Measurements from ENCODE around the gene SLC6A18. TPM values are rescaled to one million over a fixed set of nuclear protein-coding genes. Genes with fewer than 3 reads are reported as not detected.

SLC6A18 gene
- polyA plus RNA-seq, 1 experiment = not detected

DNA sequence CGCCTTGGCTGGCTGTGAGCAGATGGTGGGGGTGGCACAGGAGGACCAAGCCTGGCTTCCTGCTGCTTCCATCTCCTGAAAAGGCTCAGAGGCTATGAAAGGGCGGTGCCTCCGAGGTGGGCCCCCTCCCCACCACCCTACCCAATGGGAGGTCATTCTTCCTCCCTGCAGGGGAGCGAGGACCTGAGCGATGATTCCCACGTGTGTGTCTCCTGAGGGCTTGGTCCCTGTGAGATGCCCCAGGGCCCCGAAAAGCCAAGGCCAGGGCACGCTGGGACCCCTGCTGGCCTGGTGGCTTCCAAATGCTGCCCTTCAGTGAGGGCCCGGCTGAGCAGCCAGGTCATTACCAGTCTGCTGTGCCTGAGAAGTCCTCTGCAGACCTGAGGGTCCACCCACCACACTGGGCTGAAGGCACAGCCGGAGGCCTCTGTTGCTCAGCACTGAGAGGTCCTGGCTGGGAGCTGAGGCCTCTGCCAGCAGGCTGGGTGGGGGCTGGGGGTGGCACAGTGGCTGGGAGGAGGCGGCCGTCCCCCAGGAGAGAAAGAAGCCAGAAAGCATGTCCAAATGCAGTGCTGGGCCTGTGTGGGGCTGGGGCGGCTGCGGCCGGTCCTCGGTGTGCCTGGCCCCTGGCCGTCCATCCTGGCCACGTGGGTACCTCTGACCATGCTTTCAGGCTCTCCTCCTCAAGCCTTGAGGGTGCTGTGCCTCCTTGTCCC lies 37.8 kb upstream of the SLC6A18 start:
- Histone ChIP-seq H3K27me3 (ENCODE audit: control insufficient read depth, insufficient read depth, low read length) (peaks cover 4% of the 10 kb centered on the region), H3K4me3 (ENCODE audit: low read depth, low read length) (no peak overlapping the region), H3K9me3 (ENCODE audit: control insufficient read depth, insufficient read depth, low read length) (peaks cover 9% of the 10 kb centered on the region; the same call in 1 of the 2 replicates), H3K27ac (ENCODE audit: low read depth, low read length) (no peak overlapping the region)
- CTCF ChIA-PET = no interaction called here
- DNase-seq (ENCODE audit: low read depth, low spot score) = no peak
- TF ChIP-seq, protein P1, sequence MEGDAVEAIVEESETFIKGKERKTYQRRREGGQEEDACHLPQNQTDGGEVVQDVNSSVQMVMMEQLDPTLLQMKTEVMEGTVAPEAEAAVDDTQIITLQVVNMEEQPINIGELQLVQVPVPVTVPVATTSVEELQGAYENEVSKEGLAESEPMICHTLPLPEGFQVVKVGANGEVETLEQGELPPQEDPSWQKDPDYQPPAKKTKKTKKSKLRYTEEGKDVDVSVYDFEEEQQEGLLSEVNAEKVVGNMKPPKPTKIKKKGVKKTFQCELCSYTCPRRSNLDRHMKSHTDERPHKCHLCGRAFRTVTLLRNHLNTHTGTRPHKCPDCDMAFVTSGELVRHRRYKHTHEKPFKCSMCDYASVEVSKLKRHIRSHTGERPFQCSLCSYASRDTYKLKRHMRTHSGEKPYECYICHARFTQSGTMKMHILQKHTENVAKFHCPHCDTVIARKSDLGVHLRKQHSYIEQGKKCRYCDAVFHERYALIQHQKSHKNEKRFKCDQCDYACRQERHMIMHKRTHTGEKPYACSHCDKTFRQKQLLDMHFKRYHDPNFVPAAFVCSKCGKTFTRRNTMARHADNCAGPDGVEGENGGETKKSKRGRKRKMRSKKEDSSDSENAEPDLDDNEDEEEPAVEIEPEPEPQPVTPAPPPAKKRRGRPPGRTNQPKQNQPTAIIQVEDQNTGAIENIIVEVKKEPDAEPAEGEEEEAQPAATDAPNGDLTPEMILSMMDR (IDR thresholded peaks at IDR 0.05; ENCODE audit: low read depth, low read length) = no peak
- POLR2A ChIA-PET = no interaction called here

DNA sequence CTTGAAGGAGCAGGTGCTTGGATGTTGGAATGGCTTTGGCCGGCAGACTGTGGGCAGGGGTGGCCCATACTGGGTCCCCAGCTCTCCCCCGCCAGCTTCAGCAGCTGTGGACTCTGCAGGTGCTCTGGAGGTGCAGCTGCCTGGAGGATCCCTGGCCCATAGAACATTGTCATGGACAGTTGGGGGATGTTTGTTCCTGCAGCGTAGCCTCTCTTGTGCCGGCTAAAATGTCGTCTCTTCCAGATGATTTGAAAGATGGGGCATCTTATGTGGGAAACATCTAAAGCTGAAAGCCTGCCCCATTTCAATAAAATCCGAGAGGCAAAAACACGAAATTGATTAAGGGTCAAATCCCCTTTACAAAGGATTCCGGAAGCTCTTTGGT lies 37.2 kb upstream of the SLC6A18 start:
- Histone ChIP-seq H3K9me3 (ENCODE audit: control insufficient read depth, insufficient read depth, low read length) (peaks cover 9% of the 10 kb centered on the region; the same call in 1 of the 2 replicates), H3K27ac (ENCODE audit: low read depth, low read length) (no peak overlapping the region), H3K4me3 (ENCODE audit: low read depth, low read length) (no peak overlapping the region), H3K27me3 (ENCODE audit: control insufficient read depth, insufficient read depth, low read length) (peaks cover 4% of the 10 kb centered on the region)
- ChIA-PET POLR2A (no interaction called here), CTCF (no interaction called here)
- TF ChIP-seq, protein P1 (IDR thresholded peaks at IDR 0.05; ENCODE audit: low read depth, low read length) = no peak
- DNase-seq (ENCODE audit: low read depth, low spot score) = no peak

DNA sequence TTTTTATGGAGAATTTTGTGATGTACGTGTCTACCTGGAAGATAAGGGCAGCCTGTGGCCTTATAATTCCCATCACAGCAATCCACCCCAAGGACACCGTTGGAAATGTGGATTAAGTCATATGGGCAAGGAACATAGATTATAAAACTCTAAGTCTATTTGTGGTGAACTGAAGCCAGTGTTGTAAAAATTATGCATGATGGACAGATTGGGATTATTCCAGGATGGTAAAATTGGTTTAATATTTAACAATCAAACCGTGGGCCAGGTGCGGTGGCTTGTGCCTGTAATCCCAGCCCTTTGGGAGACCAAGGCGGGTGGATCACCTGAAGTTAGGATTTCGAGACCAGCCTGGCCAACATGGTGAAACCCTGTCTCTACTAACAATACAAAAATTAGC lies 36.7 kb upstream of the SLC6A18 start:
- H3K27me3 ChIP-seq (ENCODE audit: control insufficient read depth, insufficient read depth, low read length) = peaks cover 4% of the 10 kb centered on the region
- no peak for DNase-seq (ENCODE audit: low read depth, low spot score)
- POLR2A ChIA-PET = no interaction called here

DNA sequence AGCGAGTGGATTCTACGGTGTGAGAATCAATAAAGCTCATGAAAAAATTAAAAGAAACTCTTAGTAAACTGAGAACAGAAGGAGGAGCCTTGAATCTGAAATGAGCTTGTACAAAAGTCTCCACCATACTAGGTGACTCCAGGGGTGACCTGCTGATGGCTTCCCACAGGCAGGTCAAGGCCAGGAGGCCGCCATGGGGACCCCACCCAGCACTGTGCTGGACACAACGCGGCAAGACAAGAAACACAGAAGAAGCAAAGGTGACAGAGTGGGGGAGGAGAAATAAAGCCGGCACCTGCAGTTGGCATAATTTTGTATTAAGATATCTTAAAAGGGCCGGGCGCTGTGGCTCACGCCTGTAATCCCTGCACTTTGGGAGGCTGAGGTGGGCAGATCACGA lies 35.9 kb upstream of the SLC6A18 start:
- DNase-seq (ENCODE audit: low read depth, low spot score) = no peak
- ChIA-PET CTCF (no interaction called here), POLR2A (no interaction called here)
- Histone ChIP-seq H3K9me3 (ENCODE audit: control insufficient read depth, insufficient read depth, low read length) (peaks cover 8% of the 10 kb centered on the region; the same call in 1 of the 2 replicates), H3K27me3 (ENCODE audit: control insufficient read depth, insufficient read depth, low read length) (peaks cover 4% of the 10 kb centered on the region), H3K4me3 (ENCODE audit: low read depth, low read length) (no peak overlapping the region), H3K27ac (ENCODE audit: low read depth, low read length) (no peak overlapping the region)
- TF ChIP-seq, protein P1 (IDR thresholded peaks at IDR 0.05; ENCODE audit: low read depth, low read length) = no peak

More for the DNA sequence above, 36.7 kb upstream of the SLC6A18 start:
- TF ChIP-seq, protein P1 (IDR thresholded peaks at IDR 0.05; ENCODE audit: low read depth, low read length) = no peak
- H3K9me3 ChIP-seq (ENCODE audit: control insufficient read depth, insufficient read depth, low read length) = peaks cover 9% of the 10 kb centered on the region; the same call in 1 of the 2 replicates
- CTCF ChIA-PET = no interaction called here
- H3K4me3 ChIP-seq (ENCODE audit: low read depth, low read length) = no peak overlapping the region
- H3K27ac ChIP-seq (ENCODE audit: low read depth, low read length) = no peak overlapping the region

DNA sequence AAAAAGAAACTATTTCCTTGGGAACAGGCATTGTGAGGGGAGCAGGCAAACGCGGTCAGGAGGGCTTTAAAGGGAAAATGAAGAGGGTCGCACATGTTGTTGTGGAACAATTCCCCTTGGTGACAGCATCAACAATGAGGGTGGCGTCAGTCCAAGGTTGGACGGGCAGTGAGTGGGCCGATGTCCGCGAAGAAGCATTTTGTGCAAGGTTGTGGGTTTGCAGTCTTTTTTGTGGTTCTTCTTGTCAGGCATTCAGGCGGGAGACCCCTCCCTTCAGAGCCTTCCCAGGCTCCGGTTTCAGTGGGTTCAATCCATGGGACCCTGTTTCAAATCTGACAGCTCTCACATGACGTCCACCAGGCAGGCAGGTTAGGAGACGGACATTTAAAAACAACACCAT lies 34.9 kb upstream of the SLC6A18 start:
- no peak for DNase-seq (ENCODE audit: low read depth, low spot score)
- Histone ChIP-seq H3K4me3 (ENCODE audit: low read depth, low read length) (no peak overlapping the region), H3K27ac (ENCODE audit: low read depth, low read length) (no peak overlapping the region), H3K9me3 (ENCODE audit: control insufficient read depth, insufficient read depth, low read length) (no peaks in the 10 kb centered on the region; the same call in 1 of the 2 replicates), H3K27me3 (ENCODE audit: control insufficient read depth, insufficient read depth, low read length) (peaks cover 4% of the 10 kb centered on the region)
- CTCF ChIA-PET = no interaction called here
- TF ChIP-seq, protein P1 (IDR thresholded peaks at IDR 0.05; ENCODE audit: low read depth, low read length) = no peak
- POLR2A ChIA-PET = no interaction called here
